HEK293 (cell line): ENCODE data around the gene ANKRD33B.

Experiments used
- BCL11A ChIP-seq: fragments of 450-650 bp; formaldehyde crosslinking; IDR thresholded peaks from 2 replicates; pipeline ENCODE4 v1.5.1; 2016; ENCODE audit warnings: low read depth, missing biosample characterization, missing genetic modification characterization
- EGR2 ChIP-seq: fragments of 450-650 bp; formaldehyde crosslinking; IDR thresholded peaks from 2 replicates; pipeline ENCODE4 v1.5.1; 2016; ENCODE audit warnings: low read depth, missing biosample characterization, missing genetic modification characterization
- KLF10 ChIP-seq: fragments of 450-650 bp; IDR thresholded peaks from 2 replicates; pipeline ENCODE4 v1.5.1; 2018; ENCODE audit warnings: missing biosample characterization, mild to moderate bottlenecking, missing genetic modification characterization
- RBAK ChIP-seq: fragments of 450-650 bp; formaldehyde crosslinking; IDR thresholded peaks from 2 replicates; pipeline ENCODE4 v1.5.1; 2016; ENCODE audit warnings: missing biosample characterization, missing genetic modification characterization
- REST ChIP-seq: fragments of 450-650 bp; formaldehyde crosslinking; IDR thresholded peaks from 2 replicates; pipeline ENCODE4 v1.5.1; 2016; ENCODE audit warnings: missing biosample characterization, missing genetic modification characterization
- SCRT1 ChIP-seq: fragments of 450-650 bp; formaldehyde crosslinking; IDR thresholded peaks from 2 replicates; pipeline ENCODE4 v1.5.1; 2016; ENCODE audit warnings: missing biosample characterization, missing genetic modification characterization, borderline replicate concordance
- ZBTB17 ChIP-seq: fragments of 450-650 bp; formaldehyde crosslinking; IDR thresholded peaks from 2 replicates; pipeline ENCODE4 v1.5.1; 2016; ENCODE audit warnings: missing biosample characterization, missing genetic modification characterization
- ZEB2 ChIP-seq: fragments of 450-650 bp; formaldehyde crosslinking; IDR thresholded peaks from 2 replicates; pipeline ENCODE4 v1.5.1; 2016; ENCODE audit warnings: missing biosample characterization, missing genetic modification characterization
- ZNF132 ChIP-seq: fragments of 450-650 bp; formaldehyde crosslinking; IDR thresholded peaks from 2 replicates; pipeline ENCODE4 v1.5.1; 2017; ENCODE audit warnings: missing biosample characterization, missing genetic modification characterization, borderline replicate concordance
- ZNF146 ChIP-seq: fragments of 450-650 bp; formaldehyde crosslinking; IDR thresholded peaks from 2 replicates; pipeline ENCODE4 v1.5.1; 2016; ENCODE audit warnings: missing biosample characterization, missing genetic modification characterization
- ZNF324 ChIP-seq: fragments of 450-650 bp; formaldehyde crosslinking; IDR thresholded peaks from 2 replicates; pipeline ENCODE4 v1.5.1; 2016; ENCODE audit warnings: missing biosample characterization, missing genetic modification characterization
- ZNF426 ChIP-seq: fragments of 450-650 bp; formaldehyde crosslinking; IDR thresholded peaks from 2 replicates; pipeline ENCODE4 v1.5.1; 2017; ENCODE audit warnings: missing biosample characterization, missing genetic modification characterization, mild to moderate bottlenecking, inconsistent platforms, moderate library complexity
- ZNF48 ChIP-seq: fragments of 450-650 bp; formaldehyde crosslinking; IDR thresholded peaks from 2 replicates; pipeline ENCODE4 v1.5.1; 2016; ENCODE audit warnings: missing biosample characterization, missing genetic modification characterization
- ZNF555 ChIP-seq: fragments of 450-650 bp; formaldehyde crosslinking; conservative IDR thresholded peaks from 2 replicates; pipeline ENCODE4 v1.5.1; 2017; ENCODE audit warnings: missing biosample characterization, mild to moderate bottlenecking, missing genetic modification characterization, inconsistent platforms
- ZNF610 ChIP-seq: fragments of 450-650 bp; formaldehyde crosslinking; IDR thresholded peaks from 2 replicates; pipeline ENCODE4 v1.5.1; 2016; ENCODE audit warnings: missing biosample characterization, missing genetic modification characterization, borderline replicate concordance
- ZNF621 ChIP-seq: fragments of 450-650 bp; formaldehyde crosslinking; IDR thresholded peaks from 2 replicates; pipeline ENCODE4 v1.5.1; 2017; ENCODE audit warnings: missing biosample characterization, missing genetic modification characterization
- ZNF623 ChIP-seq: fragments of 450-650 bp; formaldehyde crosslinking; IDR thresholded peaks from 2 replicates; pipeline ENCODE4 v1.5.1; 2016; ENCODE audit warnings: missing biosample characterization, missing genetic modification characterization
- ZNF670 ChIP-seq: fragments of 450-650 bp; formaldehyde crosslinking; IDR thresholded peaks from 2 replicates; pipeline ENCODE4 v1.5.1; 2016; ENCODE audit warnings: missing biosample characterization, missing genetic modification characterization, low read depth
- ZNF785 ChIP-seq: fragments of 450-650 bp; formaldehyde crosslinking; IDR thresholded peaks from 2 replicates; pipeline ENCODE4 v1.5.1; 2016; ENCODE audit warnings: missing biosample characterization, missing genetic modification characterization
- ZNF791 ChIP-seq: fragments of 450-650 bp; formaldehyde crosslinking; IDR thresholded peaks from 2 replicates; pipeline ENCODE4 v1.5.1; 2016; ENCODE audit warnings: missing biosample characterization, missing genetic modification characterization
- TF ChIP-seq, protein P1 (sequence below): fragments of 450-650 bp; formaldehyde crosslinking; IDR thresholded peaks from 2 replicates; pipeline ENCODE4 v1.5.1; 2017; ENCODE audit warnings: missing biosample characterization, missing genetic modification characterization
- TF ChIP-seq, protein P2 (sequence below): fragments of 450-650 bp; formaldehyde crosslinking; IDR thresholded peaks from 2 replicates; pipeline ENCODE4 v1.5.1; 2017; ENCODE audit warnings: missing biosample characterization, missing genetic modification characterization
- TF ChIP-seq, protein P3 (sequence below): fragments of 450-650 bp; formaldehyde crosslinking; conservative IDR thresholded peaks from 2 replicates; pipeline ENCODE4 v1.5.1; 2016; ENCODE audit warnings: low read depth, missing biosample characterization, missing genetic modification characterization
- TF ChIP-seq, protein P4 (sequence below): fragments of 450-650 bp; formaldehyde crosslinking; IDR thresholded peaks from 2 replicates; pipeline ENCODE4 v1.5.1; 2016; ENCODE audit warnings: missing biosample characterization, missing genetic modification characterization
- TF ChIP-seq, protein P5 (sequence below): fragments of 450-650 bp; formaldehyde crosslinking; IDR thresholded peaks from 2 replicates; pipeline ENCODE4 v1.5.1; 2017; ENCODE audit warnings: missing biosample characterization, missing genetic modification characterization

ANKRD33B gene

DNA sequence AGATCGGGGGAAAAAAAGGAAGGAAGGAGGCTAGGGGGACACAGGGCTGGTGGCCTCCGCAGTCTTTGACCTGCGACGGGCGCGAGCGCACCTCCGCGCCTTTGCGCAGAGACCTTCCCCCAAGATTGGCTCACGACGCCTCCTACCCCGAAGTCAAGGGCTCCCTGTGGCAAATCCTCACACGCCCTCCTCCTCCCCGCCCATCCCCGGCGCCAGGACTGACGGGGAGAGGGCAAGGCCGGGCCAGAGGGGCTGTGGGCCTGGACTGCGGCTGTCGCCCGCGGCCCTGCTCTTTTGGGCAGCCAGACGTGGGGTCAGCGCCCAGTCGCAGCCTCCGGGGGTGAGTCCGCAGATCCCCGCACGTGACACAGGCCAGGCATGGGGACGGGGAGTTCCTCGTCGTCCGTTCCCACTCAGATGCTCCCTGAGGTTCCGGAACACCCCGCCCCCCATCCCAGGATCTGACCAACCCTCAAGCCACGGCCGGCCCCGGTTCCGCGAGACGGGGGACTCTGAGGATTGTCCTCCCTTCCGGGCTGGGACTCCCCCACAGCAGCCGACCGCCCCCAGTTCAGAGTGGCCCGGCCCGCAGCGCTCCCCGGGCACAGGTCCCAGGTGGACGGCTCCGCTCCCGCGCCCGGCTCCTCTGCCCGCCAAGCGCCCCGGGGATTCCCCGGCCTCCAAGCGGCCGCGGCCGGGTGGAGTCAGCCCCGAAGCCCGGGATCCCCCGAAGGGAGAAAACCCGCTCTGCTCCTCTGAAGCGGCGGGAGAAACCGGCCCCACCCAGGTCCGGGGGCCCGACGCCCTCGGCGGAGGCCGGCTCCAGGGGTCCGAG is 543 bp upstream of the ANKRD33B start (continued):
- TF ChIP-seq REST (tag by site-specific recombination) (no peak), ZNF791 (tag by site-specific recombination) (no peak), BCL11A (tag by site-specific recombination) (no peak), KLF10 (tag by site-specific recombination) (no peak), ZNF48 (tag by site-specific recombination) (no peak), ZNF670 (tag by site-specific recombination) (no peak), ZNF324 (tag by site-specific recombination) (no peak), ZNF555 (tag by site-specific recombination) (no peak), RBAK (no peak), ZNF610 (0 out of 2 replicates have a peak, but pooled peaks have one; percentile 24), ZNF785 (tag by site-specific recombination) (no peak), ZNF146 (no peak), ZNF623 (tag by site-specific recombination) (no peak), SCRT1 (no peak), ZNF426 (tag by site-specific recombination) (no peak), ZEB2 (tag by site-specific recombination) (0 out of 2 replicates have a peak, but pooled peaks have one; percentile 46), EGR2 (tag by site-specific recombination) (no peak), ZNF132 (tag by site-specific recombination) (no peak), ZNF621 (no peak), ZBTB17 (no peak)
- TF ChIP-seq, protein P1, sequence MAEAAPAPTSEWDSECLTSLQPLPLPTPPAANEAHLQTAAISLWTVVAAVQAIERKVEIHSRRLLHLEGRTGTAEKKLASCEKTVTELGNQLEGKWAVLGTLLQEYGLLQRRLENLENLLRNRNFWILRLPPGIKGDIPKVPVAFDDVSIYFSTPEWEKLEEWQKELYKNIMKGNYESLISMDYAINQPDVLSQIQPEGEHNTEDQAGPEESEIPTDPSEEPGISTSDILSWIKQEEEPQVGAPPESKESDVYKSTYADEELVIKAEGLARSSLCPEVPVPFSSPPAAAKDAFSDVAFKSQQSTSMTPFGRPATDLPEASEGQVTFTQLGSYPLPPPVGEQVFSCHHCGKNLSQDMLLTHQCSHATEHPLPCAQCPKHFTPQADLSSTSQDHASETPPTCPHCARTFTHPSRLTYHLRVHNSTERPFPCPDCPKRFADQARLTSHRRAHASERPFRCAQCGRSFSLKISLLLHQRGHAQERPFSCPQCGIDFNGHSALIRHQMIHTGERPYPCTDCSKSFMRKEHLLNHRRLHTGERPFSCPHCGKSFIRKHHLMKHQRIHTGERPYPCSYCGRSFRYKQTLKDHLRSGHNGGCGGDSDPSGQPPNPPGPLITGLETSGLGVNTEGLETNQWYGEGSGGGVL (tag by site-specific recombination) = 0 out of 2 replicates have a peak, but pooled peaks have one; percentile 25
- TF ChIP-seq, protein P2, sequence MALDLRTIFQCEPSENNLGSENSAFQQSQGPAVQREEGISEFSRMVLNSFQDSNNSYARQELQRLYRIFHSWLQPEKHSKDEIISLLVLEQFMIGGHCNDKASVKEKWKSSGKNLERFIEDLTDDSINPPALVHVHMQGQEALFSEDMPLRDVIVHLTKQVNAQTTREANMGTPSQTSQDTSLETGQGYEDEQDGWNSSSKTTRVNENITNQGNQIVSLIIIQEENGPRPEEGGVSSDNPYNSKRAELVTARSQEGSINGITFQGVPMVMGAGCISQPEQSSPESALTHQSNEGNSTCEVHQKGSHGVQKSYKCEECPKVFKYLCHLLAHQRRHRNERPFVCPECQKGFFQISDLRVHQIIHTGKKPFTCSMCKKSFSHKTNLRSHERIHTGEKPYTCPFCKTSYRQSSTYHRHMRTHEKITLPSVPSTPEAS (tag by site-specific recombination) = no peak
- TF ChIP-seq, protein P3, sequence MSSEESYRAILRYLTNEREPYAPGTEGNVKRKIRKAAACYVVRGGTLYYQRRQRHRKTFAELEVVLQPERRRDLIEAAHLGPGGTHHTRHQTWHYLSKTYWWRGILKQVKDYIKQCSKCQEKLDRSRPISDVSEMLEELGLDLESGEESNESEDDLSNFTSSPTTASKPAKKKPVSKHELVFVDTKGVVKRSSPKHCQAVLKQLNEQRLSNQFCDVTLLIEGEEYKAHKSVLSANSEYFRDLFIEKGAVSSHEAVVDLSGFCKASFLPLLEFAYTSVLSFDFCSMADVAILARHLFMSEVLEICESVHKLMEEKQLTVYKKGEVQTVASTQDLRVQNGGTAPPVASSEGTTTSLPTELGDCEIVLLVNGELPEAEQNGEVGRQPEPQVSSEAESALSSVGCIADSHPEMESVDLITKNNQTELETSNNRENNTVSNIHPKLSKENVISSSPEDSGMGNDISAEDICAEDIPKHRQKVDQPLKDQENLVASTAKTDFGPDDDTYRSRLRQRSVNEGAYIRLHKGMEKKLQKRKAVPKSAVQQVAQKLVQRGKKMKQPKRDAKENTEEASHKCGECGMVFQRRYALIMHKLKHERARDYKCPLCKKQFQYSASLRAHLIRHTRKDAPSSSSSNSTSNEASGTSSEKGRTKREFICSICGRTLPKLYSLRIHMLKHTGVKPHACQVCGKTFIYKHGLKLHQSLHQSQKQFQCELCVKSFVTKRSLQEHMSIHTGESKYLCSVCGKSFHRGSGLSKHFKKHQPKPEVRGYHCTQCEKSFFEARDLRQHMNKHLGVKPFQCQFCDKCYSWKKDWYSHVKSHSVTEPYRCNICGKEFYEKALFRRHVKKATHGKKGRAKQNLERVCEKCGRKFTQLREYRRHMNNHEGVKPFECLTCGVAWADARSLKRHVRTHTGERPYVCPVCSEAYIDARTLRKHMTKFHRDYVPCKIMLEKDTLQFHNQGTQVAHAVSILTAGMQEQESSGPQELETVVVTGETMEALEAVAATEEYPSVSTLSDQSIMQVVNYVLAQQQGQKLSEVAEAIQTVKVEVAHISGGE (tag by site-specific recombination) = no peak
- TF ChIP-seq, protein P4, sequence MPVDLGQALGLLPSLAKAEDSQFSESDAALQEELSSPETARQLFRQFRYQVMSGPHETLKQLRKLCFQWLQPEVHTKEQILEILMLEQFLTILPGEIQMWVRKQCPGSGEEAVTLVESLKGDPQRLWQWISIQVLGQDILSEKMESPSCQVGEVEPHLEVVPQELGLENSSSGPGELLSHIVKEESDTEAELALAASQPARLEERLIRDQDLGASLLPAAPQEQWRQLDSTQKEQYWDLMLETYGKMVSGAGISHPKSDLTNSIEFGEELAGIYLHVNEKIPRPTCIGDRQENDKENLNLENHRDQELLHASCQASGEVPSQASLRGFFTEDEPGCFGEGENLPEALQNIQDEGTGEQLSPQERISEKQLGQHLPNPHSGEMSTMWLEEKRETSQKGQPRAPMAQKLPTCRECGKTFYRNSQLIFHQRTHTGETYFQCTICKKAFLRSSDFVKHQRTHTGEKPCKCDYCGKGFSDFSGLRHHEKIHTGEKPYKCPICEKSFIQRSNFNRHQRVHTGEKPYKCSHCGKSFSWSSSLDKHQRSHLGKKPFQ (tag by site-specific recombination) = no peak
- TF ChIP-seq, protein P5, sequence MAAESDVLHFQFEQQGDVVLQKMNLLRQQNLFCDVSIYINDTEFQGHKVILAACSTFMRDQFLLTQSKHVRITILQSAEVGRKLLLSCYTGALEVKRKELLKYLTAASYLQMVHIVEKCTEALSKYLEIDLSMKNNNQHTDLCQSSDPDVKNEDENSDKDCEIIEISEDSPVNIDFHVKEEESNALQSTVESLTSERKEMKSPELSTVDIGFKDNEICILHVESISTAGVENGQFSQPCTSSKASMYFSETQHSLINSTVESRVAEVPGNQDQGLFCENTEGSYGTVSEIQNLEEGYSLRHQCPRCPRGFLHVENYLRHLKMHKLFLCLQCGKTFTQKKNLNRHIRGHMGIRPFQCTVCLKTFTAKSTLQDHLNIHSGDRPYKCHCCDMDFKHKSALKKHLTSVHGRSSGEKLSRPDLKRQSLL (tag by site-specific recombination) = peak; percentile 43; the same call in 1 of the 2 replicates
